D721Med (cell line): ENCODE data around the gene TMEM190.
A peak's percentile ranks its signal among the peaks of the same experiment; 100 is the strongest.

Experiments
- DNase-seq: peaks from one replicate; pipeline ENCODE4 v3.0.0; 2011; ENCODE audit warnings: low spot score; ENCODE audit not compliant: insufficient read length
- FAIRE-seq: peaks from 2 replicates; lab custom pipeline; 2011; peaks lifted over from hg19 to GRCh38; lab: Jason Lieb, UNC
- TF ChIP-seq, protein P1 (sequence below): IDR thresholded peaks from 2 replicates; pipeline ENCODE4 v1.5.1; 2012; ENCODE audit warnings: mild to moderate bottlenecking, control low read depth; ENCODE audit not compliant: insufficient read depth; ENCODE audit errors: missing control alignments

Gene TMEM190

GRCh38 chr19:55353356-55353802 is 23.2 kb upstream of the TMEM190 start:
- FAIRE-seq (no peak), DNase-seq (no peak)
- TF ChIP-seq, protein P1, sequence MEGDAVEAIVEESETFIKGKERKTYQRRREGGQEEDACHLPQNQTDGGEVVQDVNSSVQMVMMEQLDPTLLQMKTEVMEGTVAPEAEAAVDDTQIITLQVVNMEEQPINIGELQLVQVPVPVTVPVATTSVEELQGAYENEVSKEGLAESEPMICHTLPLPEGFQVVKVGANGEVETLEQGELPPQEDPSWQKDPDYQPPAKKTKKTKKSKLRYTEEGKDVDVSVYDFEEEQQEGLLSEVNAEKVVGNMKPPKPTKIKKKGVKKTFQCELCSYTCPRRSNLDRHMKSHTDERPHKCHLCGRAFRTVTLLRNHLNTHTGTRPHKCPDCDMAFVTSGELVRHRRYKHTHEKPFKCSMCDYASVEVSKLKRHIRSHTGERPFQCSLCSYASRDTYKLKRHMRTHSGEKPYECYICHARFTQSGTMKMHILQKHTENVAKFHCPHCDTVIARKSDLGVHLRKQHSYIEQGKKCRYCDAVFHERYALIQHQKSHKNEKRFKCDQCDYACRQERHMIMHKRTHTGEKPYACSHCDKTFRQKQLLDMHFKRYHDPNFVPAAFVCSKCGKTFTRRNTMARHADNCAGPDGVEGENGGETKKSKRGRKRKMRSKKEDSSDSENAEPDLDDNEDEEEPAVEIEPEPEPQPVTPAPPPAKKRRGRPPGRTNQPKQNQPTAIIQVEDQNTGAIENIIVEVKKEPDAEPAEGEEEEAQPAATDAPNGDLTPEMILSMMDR: no peak

DNA sequence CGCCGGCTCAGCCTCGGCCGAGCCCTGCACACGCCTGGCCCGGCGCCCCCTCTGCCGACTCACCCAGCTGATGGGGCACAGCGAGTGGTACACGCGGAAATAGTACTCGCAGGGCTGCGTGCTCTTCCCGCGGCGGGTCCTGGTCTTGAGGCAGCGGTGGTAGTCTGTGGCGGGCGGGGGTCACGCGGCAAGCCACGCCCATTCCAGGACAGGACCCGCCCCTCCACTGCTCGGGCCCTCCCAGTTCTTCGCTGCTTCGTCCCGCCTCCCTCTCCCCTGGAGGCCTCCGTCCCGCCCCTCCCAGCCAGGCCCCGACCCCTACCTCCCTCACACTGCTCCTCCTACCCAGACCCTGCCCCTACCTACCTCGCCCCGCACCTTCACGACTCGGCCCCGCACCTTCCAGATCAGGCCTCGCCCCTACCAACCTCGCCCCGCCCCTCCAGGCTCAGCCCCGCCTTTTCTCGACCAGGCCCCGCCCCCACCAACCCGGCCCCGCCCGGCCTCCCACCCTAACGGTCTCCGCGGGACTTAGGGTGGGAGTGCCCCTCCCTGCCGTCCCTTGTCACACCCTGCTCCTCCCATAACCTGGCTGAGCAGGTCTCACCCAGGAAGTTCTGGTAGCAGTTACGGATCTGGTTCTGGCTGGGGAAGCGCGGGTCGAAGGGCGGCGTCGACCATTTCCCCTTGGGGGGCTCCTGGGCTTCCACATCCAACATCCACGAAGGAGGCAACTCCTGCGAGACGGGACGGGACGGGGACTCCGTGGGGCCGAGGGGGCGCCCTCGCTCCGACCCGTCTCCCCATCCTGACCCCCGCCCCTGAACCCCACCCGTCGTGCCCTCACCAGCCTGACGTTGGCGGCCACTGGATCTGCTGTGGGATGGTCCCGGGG is 22.6 kb upstream of the TMEM190 start:
- FAIRE-seq: no peak
- DNase-seq: peak; percentile 95
- TF ChIP-seq, protein P1: no peak

DNA sequence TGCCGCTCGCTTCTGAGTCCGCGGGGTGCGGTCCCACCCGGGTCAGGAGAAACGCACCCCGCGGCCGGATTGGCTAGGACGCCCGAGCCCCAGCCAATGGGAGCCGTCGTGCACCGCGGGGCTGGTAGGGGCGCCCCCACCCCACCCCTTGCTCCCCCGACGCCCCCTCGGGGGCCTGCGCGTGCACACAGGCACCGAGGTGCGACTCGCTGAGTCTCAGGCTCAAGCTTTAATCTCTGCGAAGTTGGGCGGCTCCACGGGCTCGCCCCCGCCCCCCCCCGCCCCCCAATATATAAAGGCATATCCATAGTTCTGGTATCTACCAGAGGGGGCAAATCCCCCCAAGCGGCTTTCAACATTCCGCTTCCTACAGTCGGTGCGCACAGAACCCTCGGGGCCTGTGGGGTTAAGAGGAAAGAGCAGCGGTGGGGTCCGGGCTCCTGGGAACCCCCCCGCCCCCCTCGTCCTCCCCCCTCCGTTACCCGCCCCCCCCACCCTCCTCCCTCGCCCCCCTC is 21.9 kb upstream of the TMEM190 start, which contains the start of gene COX6B2:
TSS of gene COX6B2 (minus strand) at position 22 of the 515 bp plus-strand sequence. CDS start 198 bp downstream, outside the sequence.
- TF ChIP-seq, protein P1: no peak
- DNase-seq: no peak
- FAIRE-seq: no peak

DNA sequence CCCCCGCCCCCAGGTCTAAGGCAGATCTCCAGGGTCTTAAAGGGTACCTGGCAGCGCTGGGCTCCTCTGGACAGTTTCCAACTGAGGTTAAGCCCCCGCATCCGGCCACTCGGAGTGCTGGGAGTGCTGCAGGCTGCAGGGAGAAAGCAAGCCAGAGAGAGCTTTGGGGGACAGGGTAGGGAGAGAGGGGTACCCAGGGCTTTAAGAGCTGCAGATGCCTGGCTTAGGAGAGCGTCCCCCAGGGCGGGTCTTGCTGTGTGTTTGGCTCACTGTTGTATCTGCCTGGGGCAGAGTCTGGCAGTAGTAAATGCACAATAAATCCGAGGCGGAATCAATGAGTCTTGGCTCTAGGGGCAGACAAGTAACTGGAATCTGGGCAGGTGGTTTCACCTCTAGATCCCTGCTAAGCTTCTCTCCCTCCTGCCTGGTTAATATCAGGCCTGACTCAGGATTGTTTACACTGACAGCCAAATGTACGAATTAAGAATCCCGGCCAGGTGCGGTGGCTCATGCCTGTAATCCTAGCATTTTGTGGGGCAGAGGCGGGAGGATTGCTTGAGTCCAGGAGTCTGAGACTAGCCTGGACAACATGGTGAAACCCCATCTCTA is 21.3 kb upstream of the TMEM190 start:
- no peak for FAIRE-seq
- DNase-seq: no peak
- TF ChIP-seq, protein P1: no peak

GRCh38 chr19:55358493-55358892 is 18.1 kb upstream of the TMEM190 start:
- FAIRE-seq: no peak
- no peak for DNase-seq
- TF ChIP-seq, protein P1: no peak

DNA sequence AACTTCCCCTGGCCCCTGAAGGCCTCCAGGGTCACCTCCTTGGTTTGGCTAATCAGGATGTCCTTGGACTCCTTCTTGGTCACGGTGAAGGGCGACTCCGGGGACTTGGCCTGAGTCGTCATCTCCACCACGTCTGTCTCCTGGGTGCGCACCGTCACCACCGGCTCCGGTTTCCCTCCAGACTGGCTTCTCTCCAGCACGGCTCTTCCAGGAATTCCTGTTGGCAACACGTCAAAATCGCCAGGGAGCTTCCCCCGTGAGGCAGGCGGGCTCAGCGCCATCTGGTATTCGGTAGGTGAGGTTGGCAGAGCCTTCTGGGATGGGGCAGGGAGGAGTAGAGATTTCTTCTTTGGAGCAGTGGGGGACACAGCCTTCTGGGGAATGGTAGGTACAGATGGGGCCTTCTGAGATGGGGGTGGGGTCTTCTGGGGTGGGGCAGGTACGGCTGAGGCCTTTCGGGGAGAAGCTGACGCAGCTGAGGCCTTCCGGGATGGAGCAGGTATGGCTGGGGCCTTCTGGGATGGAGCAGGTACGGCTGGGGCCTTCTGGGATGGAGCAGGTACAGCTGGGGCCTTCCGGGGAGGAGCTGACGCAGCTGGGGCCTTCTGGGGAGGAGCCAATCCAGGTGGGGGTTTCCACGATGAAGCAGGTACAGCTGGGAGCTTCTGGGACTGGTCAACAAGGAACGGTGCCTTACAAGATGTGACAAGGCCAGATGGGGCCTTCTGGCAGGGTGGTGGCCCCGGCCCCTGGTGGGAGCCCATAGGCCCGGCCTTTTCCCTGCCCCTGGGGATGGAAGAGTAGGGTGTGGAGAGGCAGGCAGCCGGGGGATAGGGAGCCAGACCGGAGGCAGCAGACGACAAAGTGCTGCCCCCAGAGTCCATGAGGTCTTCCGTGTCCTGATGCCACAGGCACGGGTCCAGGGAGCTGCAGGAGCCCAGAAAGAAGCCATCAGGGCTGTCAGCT is 17.4 kb upstream of the TMEM190 start:
- no peak for FAIRE-seq
- TF ChIP-seq, protein P1: no peak
- DNase-seq: no peak
